GM23248 (cell line): ENCODE measurements around the gene OSBPL5.

Source experiments
- EZH2 ChIP-seq: fragments of 200-600 bp; sonication (generic); IDR thresholded peaks from 2 replicates; pipeline ENCODE4 v1.6.1; 2018; ENCODE audit warnings: antibody characterized with exemption, mild to moderate bottlenecking; ENCODE audit not compliant: insufficient read depth, poor library complexity, severe bottlenecking
- EZH2phosphoT487 ChIP-seq: fragments of 200-600 bp; sonication (generic); IDR thresholded peaks from 2 replicates; pipeline ENCODE4 v1.6.1; 2018; ENCODE audit warnings: antibody characterized with exemption, moderate library complexity, mild to moderate bottlenecking, low read depth; ENCODE audit not compliant: insufficient read depth

- TF ChIP-seq EZH2 (no peak), EZH2phosphoT487 (no peak)
These were observed 11.4 kb upstream of the OSBPL5 start for GRCh38 chr11:3176487-3176886.
